Endodermal cell (in vitro differentiated cells): ENCODE measurements around the gene CHN2. TPM values are rescaled to one million over a fixed set of nuclear protein-coding genes. Genes with fewer than 3 reads are reported as not detected.

Experiments used
- DNase-seq: peaks from one replicate; pipeline ENCODE4 v3.0.0-alpha.2; 2017
- H3K27ac ChIP-seq: 2 replicates; pipeline ENCODE4 v1.5.1; 2013; ENCODE audit warnings: mild to moderate bottlenecking, low read depth, low read length, moderate library complexity
- H3K27me3 ChIP-seq: 2 replicates; pipeline ENCODE4 v1.6.1; 2013; ENCODE audit warnings: mild to moderate bottlenecking, low read length, moderate library complexity; ENCODE audit not compliant: insufficient read depth, control insufficient read depth, poor library complexity, severe bottlenecking
- H3K36me3 ChIP-seq: 2 replicates; pipeline ENCODE4 v1.7.0; 2013; ENCODE audit warnings: mild to moderate bottlenecking, low read length, moderate library complexity; ENCODE audit not compliant: control insufficient read depth, insufficient read depth
- H3K4me1 ChIP-seq: one replicate; pipeline ENCODE4 v1.7.0; 2013; ENCODE audit warnings: low read length; ENCODE audit not compliant: control insufficient read depth, insufficient read depth
- H3K4me3 ChIP-seq: 2 replicates; pipeline ENCODE4 v1.5.1; 2013; ENCODE audit warnings: mild to moderate bottlenecking, low read length, moderate library complexity
- H3K9ac ChIP-seq: 2 replicates; pipeline ENCODE4 v1.6.1; 2013; ENCODE audit warnings: mild to moderate bottlenecking, low read length, moderate library complexity; ENCODE audit not compliant: poor library complexity, severe bottlenecking; ENCODE audit errors: extremely low read depth
- H3K9me3 ChIP-seq: 2 replicates; pipeline ENCODE4 v1.6.1; 2013; ENCODE audit warnings: mild to moderate bottlenecking, low read length, moderate library complexity; ENCODE audit not compliant: control insufficient read depth
- H3K27ac Mint-ChIP-seq: 2 replicates; pipeline ENCODE4 v1.8.0; 2020; ENCODE audit warnings: mixed read lengths
- H3K27me3 Mint-ChIP-seq: 2 replicates; pipeline ENCODE4 v1.8.0; 2021; ENCODE audit warnings: mild to moderate bottlenecking, mixed read lengths; ENCODE audit not compliant: insufficient read depth
- H3K36me3 Mint-ChIP-seq: 2 replicates; pipeline ENCODE4 v1.8.0; 2020; ENCODE audit warnings: low read depth, mixed read lengths
- H3K4me1 Mint-ChIP-seq: 2 replicates; pipeline ENCODE4 v1.8.0; 2020; ENCODE audit warnings: mixed read lengths
- H3K4me3 Mint-ChIP-seq: 2 replicates; pipeline ENCODE4 v1.8.0; 2020; ENCODE audit warnings: mild to moderate bottlenecking, moderate library complexity, mixed read lengths
- H3K9me3 Mint-ChIP-seq: 2 replicates; pipeline ENCODE4 v1.8.0; 2020; ENCODE audit warnings: mild to moderate bottlenecking, mixed read lengths
- WGBS, 2 experiments: methylation state at CpG; one replicate each; pipeline versions ENCODE4 v1.1.5 to v1.1.7; 2013; ENCODE audit warnings: missing lambda C conversion rate in 2 of 2, mixed read lengths in 1 of 2; ENCODE audit not compliant: insufficient coverage in 1 of 2, insufficient read length in 1 of 2; 5-methylcytosine and 5-hydroxymethylcytosine counted together
- total RNA-seq, 2 donors: library from RNA; stranded (reverse); fragmentation: NEBNext Ultra II Directional in 1 of 2; extraction: Animal tissue kit (Norgen Biotek cat#: 25700) in 1 of 2; gene quantifications; 2 replicates in 1 of 2; 3 replicates in 1 of 2; pipeline ENCODE4 v1.2.1, GENCODE V29; 2021
- TF ChIP-seq, protein P1 (sequence below): fragments of 200-600 bp; sonication (generic); conservative IDR thresholded peaks from 2 replicates; pipeline ENCODE4 v1.5.0; 2021; ENCODE audit warnings: antibody characterized with exemption, mild to moderate bottlenecking

Gene CHN2
- total RNA-seq, 2 donors from 2014 or later: 14.0 to 14.1 TPM

DNA sequence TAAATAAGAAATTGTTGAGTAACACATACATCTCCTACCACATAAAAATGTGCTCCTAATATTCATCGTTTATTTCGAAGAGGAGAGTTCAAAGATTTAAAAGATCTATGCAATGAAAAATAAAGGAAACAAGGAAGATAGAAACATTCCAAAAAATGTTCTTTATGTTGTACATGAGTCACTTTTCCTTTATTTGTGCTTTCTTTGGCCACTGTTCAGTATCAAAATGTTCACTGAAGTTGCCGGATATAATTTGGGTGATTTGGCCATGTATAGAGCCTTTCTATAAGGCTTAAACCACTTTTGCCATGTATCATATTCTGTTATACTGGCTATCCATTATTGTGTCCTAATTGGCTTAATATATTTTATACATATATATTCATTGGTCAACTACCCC, 306.1 kb downstream of the CHN2 start:
- no peaks in the 10 kb centered on the region for H3K36me3 Mint-ChIP-seq
- Histone ChIP-seq H3K27me3 (no peaks in the 10 kb centered on the region), H3K27ac (no peak overlapping the region), H3K9me3 (no peaks in the 10 kb centered on the region), H3K9ac (no peak overlapping the region), H3K4me1 (peaks cover 14% of the 10 kb centered on the region), H3K4me3 (no peak overlapping the region), H3K36me3 (no peaks in the 10 kb centered on the region)
- H3K27me3 Mint-ChIP-seq: no peaks in the 10 kb centered on the region
- WGBS, 2 experiments: 93% methylated on average over 3 of the region's 3 CpGs; no CpG with 5 or more reads in 1 of the 2 experiments
- no peak overlapping the region for H3K4me3 Mint-ChIP-seq
- no peak overlapping the region for H3K27ac Mint-ChIP-seq
- no peak for DNase-seq
- no peaks in the 10 kb centered on the region for H3K9me3 Mint-ChIP-seq
- H3K4me1 Mint-ChIP-seq: peaks cover 13% of the 10 kb centered on the region
- TF ChIP-seq, protein P1, sequence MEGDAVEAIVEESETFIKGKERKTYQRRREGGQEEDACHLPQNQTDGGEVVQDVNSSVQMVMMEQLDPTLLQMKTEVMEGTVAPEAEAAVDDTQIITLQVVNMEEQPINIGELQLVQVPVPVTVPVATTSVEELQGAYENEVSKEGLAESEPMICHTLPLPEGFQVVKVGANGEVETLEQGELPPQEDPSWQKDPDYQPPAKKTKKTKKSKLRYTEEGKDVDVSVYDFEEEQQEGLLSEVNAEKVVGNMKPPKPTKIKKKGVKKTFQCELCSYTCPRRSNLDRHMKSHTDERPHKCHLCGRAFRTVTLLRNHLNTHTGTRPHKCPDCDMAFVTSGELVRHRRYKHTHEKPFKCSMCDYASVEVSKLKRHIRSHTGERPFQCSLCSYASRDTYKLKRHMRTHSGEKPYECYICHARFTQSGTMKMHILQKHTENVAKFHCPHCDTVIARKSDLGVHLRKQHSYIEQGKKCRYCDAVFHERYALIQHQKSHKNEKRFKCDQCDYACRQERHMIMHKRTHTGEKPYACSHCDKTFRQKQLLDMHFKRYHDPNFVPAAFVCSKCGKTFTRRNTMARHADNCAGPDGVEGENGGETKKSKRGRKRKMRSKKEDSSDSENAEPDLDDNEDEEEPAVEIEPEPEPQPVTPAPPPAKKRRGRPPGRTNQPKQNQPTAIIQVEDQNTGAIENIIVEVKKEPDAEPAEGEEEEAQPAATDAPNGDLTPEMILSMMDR: no peak

DNA sequence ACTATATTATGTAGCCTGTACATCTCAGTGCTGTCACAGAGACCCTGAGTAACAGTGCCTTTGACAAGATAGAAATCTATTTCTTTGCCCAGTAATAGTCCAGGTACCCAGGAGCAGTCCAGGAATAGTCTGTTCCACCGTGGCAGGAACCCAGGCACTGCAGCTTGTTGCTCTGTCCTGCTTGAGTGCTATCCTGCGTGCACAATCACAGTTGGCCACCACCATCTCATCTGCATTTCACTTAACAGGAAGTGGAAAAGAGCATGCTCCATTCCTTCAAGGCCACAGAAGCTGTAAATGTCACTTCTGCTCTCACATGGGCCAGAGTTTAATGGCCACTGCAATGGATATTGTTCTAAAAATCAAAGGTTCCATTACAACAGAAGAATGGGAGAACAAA, 307.6 kb downstream of the CHN2 start:
- no peak overlapping the region for H3K9ac ChIP-seq
- DNase-seq: no peak
- H3K27me3 ChIP-seq: no peaks in the 10 kb centered on the region
- Mint-ChIP-seq H3K27me3 (no peaks in the 10 kb centered on the region), H3K27ac (no peak overlapping the region), H3K36me3 (no peaks in the 10 kb centered on the region), H3K4me3 (no peak overlapping the region), H3K4me1 (peaks cover 9% of the 10 kb centered on the region), H3K9me3 (no peaks in the 10 kb centered on the region)
- H3K36me3 ChIP-seq: no peaks in the 10 kb centered on the region
- H3K4me3 ChIP-seq: no peak overlapping the region
- H3K4me1 ChIP-seq: no peaks in the 10 kb centered on the region
- no peak overlapping the region for H3K27ac ChIP-seq
- no peaks in the 10 kb centered on the region for H3K9me3 ChIP-seq
- TF ChIP-seq, protein P1: no peak
- 57 to 78% methylated on average over 2 of the region's 2 CpGs for WGBS, 2 experiments

DNA sequence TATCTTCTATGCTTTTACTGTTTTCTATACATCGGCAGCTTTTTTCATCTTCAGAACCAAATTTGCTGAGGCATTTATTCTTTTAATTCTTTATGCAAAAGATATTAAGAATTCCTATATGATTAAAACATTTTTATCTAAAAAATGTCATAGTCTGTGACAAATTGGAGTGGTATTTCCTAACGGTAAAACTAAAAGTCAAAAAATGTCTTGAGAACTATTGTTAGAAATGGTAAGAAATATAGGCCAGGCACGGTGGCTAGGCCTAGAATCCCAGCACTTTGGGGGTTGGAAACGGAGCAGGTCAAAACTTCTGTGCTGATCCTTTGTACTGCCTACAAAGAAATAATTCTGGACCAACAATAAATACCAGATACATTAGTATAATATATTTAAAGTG, 311.4 kb downstream of the CHN2 start:
- DNase-seq: no peak
- H3K4me3 Mint-ChIP-seq: no peak overlapping the region
- Histone ChIP-seq H3K27me3 (no peaks in the 10 kb centered on the region), H3K4me3 (no peak overlapping the region), H3K36me3 (no peaks in the 10 kb centered on the region), H3K27ac (no peak overlapping the region), H3K9me3 (no peaks in the 10 kb centered on the region), H3K4me1 (no peaks in the 10 kb centered on the region), H3K9ac (no peak overlapping the region)
- no peak overlapping the region for H3K27ac Mint-ChIP-seq
- H3K27me3 Mint-ChIP-seq: no peaks in the 10 kb centered on the region
- no peaks in the 10 kb centered on the region for H3K9me3 Mint-ChIP-seq
- TF ChIP-seq, protein P1: no peak
- peaks cover 8% of the 10 kb centered on the region for H3K4me1 Mint-ChIP-seq
- peaks cover 9% of the 10 kb centered on the region for H3K36me3 Mint-ChIP-seq
- 67 to 87% methylated on average over 2 to 4 of the region's 4 CpGs for WGBS, 2 experiments
